AG20443 (cell line): Measurements from ENCODE around the gene ZBTB5.
"Not testable (repeated sequence)": the region's sequence is repeated elsewhere in the genome, so short reads cannot be mapped to it uniquely, and the experiment has no call there.

Experiments used
- DNase-seq: peaks from one replicate; pipeline ENCODE4 v3.0.0; 2012; ENCODE audit warnings: low spot score, mixed read lengths

ZBTB5 gene

DNA sequence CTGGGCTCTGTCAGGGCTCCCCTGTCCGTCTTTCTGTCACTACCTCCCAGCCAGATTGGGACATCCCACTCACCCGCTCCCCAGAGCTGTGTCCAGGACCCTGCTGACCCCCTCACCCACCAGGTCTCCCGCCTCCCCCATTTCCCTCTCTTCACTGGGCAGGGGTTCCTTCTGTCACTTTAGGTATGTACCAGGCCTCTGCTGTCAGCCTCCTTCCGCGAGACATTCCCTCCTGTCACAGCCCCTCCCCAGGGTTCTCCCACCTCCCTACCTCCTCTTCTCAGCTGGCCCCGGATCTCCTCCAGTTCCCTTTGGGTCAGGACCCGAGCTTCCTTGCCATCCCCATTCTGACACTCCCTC, 21.0 kb upstream of the ZBTB5 start:
- no peak for DNase-seq

DNA sequence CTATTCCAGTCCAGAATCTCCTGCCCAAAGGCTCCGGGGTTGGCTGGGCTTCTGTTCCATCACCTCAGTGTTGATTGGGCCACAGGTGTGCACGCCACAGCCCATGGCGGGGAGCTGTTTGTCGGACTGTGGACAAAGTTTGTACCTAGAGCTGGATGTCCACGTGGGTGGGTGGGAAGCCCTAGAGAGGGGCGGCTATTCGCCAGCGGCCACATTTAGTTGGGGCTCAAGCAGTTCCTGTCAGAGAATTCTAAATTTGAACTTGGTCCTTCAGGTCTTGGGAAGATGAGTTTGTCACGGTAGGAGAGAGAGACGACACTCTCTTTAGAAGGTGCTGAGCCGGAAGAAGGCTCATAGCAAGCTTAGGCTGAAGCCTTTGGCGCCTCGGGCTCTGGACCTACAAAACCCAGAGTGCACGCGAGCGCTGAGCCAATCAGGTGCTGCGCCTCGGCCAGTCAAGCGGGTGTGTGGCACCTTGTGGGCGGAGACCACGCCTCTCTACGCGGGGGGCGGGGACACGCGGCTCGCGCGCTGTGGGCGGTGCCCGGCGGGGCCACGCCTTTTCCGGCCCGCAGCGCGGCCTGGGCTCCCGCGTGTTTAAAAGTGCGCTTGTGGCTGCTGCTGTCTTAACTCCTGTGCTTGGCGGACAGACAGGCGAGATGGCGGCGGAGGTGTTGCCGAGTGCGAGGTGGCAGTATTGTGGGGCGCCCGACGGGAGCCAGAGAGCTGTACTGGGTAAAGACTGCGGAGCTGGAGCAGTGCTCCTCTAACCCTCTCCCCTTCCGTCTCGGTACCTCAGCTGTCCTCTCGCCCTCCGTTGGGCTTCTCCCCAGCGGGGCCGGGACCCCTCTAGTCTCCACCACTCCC, 20.4 kb upstream of the ZBTB5 start, which contains the start of gene POLR1E:
Gene POLR1E (plus strand): TSS at position 560 of the 867 bp plus-strand sequence. CDS start 100 bp downstream, at position 660.
- DNase-seq: peak; percentile 98

DNA sequence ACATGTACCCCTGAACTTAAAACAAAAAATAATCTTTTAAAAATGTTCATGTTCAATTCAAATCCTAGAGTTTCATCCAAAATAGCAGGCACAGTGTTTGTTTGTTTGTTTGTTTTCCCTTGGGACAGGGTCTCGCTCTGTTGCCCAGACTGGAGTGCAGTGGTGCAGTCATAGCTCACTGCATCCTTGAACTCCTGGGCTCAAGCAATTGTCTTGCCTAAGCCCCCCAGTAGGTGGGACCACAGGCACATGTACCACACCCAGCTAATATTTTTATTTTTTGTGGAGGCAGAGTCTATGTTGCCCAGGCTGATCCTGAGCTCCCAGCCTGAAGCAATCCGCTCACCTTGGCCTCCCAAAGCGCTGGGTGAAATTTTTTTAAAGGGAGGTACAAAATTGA, 15.5 kb upstream of the ZBTB5 start:
- DNase-seq: no peak

DNA sequence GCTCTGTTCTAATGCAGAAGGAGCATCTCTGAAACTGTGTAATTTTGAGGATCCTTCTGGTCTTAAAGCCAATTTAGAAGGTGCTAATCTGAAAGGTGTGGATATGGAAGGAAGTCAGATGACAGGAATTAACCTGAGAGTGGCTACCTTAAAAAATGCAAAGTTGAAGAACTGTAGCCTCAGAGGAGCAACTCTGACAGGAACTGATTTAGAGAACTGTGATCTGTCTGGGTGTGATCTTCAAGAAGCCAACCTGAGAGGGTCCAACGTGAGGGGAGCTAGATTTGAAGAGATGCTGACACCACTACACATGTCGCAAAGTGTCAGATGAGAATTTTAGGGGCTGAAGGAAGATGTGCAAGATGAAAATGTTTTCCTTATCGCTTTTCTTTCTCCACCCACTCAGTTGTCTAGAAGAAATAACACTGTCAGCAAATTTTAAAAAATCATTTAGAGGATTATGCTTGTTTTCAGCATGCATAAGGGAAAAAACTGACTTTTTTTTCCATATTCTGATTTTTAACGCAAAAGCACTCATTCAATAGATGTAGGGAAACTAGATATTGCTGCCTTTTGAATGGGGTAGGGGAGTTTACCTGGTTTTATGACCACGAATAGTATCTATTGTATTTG, 12.9 kb upstream of the ZBTB5 start:
- DNase-seq: not testable (repeated sequence)

DNA sequence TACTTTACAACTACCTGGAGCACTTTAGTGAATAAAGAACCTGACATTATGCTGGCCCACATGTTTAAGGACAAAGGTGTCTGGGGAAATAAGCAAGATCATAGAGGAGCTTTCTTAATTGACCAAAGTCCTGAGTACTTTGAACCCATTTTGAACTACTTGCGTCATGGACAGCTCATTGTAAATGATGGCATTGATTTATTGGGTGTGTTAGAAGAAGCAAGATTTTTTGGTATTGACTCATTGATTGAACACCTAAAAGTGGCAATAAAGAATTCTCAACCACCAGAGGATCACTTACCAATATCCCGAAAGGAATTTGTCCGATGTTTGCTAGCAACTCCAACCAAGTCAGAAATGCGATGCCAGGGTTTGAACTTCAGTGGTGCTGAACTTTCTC, 12.2 kb upstream of the ZBTB5 start:
- not testable (repeated sequence) for DNase-seq

DNA sequence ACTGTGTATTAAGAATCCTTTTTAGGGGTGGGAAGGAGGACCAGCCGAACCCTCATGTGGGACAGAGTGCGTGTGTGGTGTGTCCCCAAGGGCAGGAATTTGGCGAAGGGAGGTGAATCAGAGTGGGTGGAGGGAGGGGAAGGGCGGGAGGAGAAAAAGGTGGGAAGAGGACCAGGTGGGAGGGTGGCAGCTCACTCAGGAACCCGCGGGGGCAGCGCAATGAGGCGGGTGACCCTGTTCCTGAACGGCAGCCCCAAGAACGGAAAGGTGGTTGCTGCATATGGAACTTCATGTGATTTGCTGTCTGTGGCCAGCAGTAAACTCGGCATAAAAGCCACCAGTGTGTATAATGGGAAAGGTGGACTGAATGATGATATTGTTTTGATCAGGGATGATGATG, 11.7 kb upstream of the ZBTB5 start:
- no peak for DNase-seq

DNA sequence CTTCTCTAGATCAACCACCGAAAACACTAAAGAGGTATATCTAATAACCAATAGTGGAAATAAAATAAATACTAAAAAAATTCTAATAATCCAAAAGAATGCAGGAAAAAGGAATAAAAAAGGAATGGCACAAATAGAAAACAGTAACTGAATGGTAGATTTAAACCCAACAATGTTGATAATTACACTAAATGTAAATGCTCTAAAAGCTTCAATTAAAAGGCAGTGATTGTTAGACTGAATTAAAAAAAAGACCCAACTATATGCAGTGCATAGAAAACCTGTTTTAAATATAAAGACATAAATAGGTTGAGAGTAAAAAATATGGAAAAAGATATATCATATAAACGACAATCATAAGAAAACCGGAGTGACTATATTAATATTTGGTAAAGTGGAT, 9.2 kb upstream of the ZBTB5 start:
- DNase-seq: no peak

DNA sequence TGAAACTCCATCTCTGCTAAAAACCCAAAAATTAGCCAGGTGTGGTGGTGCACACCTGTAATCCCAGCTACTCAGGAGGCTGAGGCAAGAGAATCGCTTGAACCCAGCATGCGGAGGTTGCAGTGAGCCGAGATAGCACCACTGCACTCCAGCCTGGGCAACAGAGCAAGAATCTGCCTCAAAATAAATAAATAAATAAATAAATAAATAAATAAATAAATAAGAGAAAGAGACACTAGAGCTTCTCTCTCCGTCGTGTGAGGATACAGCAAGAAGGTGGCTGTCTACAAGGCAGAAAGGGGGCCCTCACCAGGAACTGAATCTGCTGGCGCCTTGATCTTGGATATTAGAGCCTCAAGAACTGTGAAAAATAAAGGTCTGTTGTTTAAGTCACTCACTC, 8.7 kb upstream of the ZBTB5 start:
- not testable (repeated sequence) for DNase-seq

DNA sequence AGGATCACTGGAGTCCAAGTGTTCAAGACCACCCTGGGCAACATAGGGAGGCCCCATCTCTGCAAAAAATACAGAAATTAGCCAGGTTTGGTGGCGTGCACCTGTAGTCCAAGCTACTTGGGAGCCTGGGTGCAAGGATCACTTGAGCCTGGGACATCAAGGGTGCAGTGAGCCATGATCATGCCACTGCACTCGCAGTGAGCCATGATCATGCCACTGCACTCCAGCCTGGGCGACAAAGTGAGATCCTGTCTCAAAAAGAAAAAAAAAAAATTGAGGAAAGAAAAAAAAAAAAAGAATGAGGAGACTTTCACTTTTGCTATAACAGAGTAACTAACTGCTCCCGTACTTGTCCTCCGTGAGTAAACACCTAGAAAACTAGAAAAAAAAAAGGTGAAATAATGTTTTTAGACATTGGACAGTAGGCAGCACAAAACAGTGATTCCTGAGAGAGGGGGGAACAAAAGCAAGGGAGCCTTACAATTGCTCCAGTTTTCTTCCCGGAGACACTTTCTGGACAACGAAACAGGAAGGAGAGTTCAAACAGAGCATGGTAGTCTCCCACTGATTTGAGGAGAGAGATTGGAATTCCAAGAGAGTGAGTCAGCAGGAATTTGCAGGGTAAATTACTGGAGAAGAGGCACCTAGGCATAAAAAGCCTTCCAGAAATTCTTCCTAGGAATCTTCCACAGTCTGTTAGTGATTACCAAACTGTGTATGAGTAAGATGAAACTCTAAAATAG, 6.9 kb upstream of the ZBTB5 start:
- DNase-seq: peak; percentile 74

DNA sequence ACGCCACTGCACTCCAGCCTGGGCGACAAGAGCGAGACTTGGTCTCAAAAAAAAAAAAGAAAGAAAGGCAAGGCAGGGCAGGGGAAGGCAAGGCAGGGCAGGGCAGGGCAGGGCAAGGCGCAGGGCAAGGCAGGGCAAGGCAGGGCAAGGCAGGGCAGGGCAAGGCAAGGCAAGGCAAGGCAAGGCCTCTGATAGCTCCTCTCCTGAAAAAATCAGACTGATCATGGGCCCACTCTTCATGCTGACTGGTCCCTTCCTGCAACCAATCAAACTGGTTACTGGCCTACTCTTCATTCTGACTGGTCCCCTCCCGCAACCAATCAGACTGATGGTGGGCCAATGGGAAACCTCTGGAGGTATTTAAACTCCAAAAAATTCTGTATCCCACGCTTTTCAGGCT, 3.4 kb upstream of the ZBTB5 start:
- no peak for DNase-seq

DNA sequence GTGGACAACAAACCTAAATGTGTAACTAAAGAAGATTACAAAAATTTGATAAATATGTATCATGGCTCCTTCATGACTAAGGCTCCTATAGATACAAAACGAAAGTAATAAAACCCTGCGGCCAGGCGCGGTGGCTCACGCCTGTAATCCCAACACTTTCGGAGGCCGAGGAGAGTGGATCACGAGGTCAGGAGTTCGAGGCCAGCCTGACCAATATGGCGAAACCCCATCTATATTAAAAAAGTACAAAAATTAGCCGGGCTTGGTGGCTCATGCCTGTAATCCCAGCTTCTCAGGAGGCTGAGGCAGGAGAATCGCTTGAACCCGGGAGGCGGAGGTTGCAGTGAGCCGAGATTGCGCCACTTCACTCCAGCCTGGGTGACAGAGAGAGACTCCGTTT, 2.3 kb upstream of the ZBTB5 start:
- DNase-seq: not testable (repeated sequence)

DNA sequence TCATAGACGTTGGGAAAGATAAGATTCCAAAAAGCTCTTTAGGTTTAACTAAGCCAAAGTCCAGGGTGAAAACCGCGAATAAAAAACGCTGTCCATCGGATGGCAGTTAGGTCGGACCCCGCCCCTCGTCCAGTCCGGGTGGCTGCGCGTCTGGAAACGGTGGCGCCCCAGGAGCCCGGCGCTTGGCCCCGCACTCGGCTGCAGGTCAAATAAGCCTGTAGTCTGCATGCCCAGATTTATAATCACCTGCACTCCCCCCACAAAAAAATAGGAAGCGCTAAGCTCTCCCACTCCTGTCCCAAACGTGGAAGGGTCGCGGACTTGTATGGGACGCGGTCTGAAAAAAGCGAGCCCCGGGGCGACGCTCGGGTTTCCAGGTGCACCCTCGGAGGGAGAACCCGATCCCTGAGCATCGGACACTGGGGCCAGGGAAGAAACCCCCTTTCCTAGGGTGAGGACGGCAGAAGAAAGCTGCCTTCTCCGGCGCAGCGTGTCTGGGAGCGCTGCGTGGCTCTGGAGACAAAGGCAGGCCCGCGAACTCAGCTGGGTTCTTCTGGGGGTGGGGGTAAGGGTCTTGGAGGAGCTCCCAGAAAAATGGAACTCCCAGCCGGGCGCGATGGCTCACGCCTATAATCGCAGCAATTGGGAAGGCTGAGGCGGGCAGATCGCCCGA, 923 bp upstream of the ZBTB5 start:
- peak; percentile 75 for DNase-seq

DNA sequence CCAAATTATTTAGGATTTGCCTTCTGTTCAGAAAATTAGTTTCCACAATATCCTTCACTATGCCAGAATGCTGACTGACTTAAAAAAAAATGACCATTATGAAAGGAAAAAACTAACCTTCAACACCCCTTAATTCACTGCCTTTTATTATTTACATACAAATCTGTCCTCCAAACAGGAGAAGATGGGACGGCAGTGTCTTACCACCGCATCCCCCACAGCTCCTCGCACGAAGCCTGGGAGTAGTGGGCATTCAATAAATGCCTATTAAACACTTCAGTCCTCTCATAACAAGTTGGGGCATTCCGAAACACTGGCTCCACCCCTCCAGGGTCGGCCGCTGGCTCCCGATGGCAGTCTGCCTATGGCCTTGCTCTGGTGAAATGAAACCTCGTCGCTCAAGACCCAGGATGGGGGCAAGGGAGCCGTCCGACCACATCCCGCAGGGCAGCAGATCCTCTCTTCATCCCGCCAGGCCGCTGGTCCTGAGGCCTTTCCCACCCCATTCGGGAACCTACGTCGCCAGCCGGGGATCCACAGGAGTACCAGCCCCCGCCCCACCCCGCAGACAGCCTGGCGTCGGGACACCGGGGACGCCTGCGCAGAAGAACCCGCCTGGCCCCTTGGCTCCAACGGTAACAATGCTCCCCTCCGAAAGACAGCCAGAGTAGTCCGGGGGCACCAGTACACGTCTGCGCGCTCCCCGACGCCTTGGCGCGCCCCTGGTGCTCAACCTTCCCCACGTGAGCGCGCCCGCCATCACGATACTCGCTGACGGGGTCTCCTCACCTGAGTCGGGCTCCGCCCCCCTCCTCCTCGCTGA, 613 bp downstream of the ZBTB5 start:
- DNase-seq: peak; percentile 81

DNA sequence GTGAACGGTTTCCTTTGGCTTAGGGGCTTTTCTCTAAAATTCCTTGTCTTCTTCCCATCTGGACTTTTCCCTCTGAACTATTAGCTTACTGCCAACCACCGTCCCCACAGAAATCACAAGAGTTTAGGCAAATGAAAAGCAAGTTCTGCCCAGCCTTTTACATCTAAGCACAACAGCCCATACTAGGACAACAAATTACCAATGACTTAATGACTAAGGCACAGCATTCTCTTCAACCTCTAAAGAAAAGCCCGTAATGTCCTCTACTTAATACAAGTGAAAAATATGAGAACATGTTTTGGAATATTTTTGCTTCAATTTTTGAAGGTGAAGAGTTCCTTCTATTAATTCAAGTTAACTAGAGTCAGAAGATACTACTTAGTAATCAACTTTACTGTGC, 1.2 kb downstream of the ZBTB5 start:
- no peak for DNase-seq

DNA sequence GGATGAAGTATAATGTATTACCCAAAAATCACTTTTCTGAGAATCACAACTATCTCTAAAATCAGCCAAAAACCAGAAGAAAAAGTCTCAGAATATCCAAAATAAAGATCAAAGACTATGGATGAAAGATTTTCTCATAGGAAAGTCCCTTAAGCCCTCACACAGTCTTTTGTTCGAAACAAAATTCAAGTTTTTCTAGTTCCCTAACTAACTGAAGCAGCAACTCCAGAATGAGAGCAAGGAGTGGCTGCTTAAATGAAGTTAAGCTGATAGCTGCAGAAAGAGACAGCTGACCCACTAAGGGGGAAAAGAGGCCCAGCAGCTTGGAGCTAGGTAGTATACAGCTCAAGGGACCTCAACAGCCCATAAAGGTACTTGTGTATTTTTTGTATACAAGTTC, 8.4 kb downstream of the ZBTB5 start:
- DNase-seq: no peak

DNA sequence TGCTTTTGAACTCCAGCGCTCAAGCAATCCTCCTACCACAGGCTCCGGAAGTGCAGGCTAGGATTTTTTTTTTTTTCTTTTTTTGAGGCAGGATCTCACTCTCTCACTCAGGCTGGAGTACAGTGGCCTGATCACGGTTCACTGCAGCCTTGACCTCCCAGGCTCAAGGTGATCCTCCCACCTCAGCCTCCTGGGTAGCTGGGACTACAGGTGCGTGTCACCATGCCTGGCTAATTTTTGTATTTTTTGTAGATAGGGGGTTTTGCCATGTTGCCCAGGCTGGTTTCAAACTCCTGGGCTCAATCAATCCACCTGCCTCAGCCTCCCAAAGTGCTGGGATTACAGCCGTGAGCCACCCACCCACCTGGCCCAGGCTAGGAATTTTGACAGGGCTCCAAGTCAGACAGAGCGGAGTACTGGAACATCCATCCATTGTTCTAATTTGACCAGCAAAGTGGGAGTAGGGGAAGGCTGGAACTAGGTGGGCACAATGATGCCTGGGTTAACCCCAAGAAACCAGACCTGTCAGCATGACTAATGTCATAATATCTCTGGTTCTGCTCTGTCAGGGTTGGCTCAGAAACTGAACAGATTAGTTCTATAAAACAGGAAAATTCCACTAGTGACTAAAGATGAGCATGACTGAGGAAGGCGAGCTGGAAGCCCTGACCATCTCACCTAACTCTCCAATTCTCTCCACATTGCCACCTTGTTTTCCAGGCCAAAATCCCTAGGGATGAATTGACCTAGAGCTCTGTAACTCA, 9.2 kb downstream of the ZBTB5 start:
- no peak for DNase-seq

DNA sequence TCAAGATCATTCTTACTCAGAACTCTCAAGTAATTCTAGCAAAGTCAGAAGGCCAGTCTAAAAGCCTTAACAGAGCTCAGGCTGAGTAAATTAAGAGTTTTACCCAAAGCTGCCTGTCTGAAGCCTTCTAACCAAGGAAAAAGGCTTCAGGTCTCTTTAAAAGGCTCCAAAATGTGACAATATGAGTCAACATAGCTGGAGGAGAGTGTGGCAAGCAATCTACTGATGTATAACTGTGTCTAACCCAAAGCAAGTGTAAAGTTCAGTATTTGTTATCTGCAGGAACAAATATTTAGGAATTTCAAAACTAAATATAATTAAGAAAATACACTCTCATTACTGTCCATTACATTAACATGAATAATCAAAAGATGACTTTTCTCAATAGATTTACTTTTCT, 11.0 kb downstream of the ZBTB5 start:
- no peak for DNase-seq

DNA sequence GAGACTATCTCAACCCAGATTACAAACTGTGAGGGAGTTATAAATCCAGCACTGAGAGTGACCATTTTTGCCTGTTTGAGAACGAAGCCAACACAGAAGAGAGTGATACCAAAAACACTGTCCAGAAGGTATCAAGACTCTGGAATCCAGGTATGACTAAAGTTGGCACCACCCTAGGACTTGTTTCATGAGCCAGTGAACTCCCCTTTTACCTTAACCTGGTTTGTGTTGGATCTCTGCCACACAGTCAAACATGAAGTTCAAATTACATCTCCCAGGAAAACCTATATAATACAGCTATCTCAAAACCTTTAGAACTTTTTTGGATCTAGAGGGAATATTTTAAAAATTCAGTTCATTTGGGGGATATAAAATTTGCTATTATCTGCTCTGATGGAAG, 11.4 kb downstream of the ZBTB5 start:
- no peak for DNase-seq

DNA sequence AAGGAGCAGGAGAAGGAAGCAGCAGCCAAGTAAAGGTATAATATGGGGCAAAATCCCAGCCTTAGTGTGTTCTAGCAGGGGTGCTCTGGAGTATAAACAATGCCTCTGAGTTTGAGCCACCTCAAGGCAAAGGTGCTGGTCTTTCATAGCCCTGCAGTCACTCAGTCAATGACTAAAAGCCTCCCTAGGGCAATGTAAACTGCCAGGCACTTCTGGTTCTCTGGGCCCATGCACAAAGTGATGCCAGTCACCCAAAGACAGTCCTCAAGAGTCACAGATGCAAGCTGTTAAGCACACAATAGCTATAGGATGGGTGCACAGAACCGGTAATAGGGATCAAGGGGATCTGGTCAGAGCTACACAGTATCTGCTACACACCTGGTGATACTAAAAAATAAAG, 12.6 kb downstream of the ZBTB5 start:
- DNase-seq: no peak

DNA sequence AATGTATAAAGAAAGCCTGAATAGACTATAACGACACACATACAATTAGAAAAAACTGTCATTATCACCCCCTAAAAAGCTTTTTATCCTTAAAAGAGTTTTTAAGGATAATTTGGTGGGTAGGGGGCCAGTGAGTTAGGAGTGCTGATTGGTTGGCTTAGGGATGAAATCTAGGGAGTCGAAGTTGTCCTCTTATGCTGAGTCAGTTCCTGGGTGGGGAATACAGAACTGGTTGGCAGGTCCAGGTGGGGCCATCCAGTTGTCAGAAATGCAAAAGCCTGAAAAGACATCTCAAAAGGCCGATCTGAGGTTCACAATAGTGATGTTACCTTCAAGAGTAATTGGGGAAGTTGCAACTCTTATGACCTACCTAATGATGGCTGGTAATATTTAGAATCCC, 13.6 kb downstream of the ZBTB5 start:
- DNase-seq: no peak
